RWPE1 (cell line): Measurements from ENCODE around the gene FMN2.
A peak's percentile ranks its signal among the peaks of the same experiment; 100 is the strongest.
"Not testable (repeated sequence)": the region's sequence is repeated elsewhere in the genome, so short reads cannot be mapped to it uniquely, and the experiment has no call there.

Experiments
- CTCF ChIA-PET: fragments of 350-600 bp; sonication (Branson Sonifier 250); formaldehyde crosslinking; extraction: SDS; loops from one replicate; lab custom pipeline; 2021; lab: Yijun Ruan, JAX
- POLR2A ChIA-PET: fragments of 400-600 bp; formaldehyde crosslinking; extraction: SDS; loops from one replicate; lab custom pipeline; 2020; ENCODE audit warnings: antibody characterized with exemption; ENCODE audit not compliant: low non-redundant PET; lab: Yijun Ruan, JAX
- DNase-seq: peaks from one replicate; pipeline ENCODE4 v3.0.0; 2012; ENCODE audit warnings: low spot score
- H3K27ac ChIP-seq: fragments of 450-650 bp; 2 replicates; pipeline ENCODE4 v1.5.1; 2017
- TF ChIP-seq, protein P1 (sequence below): fragments of 450-650 bp; conservative IDR thresholded peaks from 2 replicates; pipeline ENCODE4 v1.5.1; 2017; ENCODE audit warnings: low read depth, mild to moderate bottlenecking

FMN2 gene

DNA sequence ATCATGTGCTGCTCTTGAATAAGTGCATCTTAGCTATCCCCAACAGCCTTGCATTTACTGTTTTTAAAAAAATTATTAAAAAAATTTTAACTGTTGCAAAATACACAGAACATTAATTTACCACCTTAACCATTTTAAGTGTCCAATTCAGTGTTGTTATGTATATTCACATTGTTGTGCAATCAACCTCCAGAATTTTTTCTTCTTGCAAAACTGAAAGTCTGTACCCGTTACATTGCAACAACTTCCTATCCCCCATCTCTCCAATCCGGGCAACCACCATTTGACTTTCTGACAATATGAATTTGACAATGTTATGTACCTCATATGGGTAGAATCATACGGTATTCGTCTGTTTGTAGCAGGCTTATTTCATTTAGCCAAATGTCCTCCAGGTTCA lies 83.1 kb downstream of the FMN2 start:
- ChIA-PET POLR2A (no interaction called here), CTCF (no interaction called here)
- H3K27ac ChIP-seq: no peak overlapping the region
- no peak for DNase-seq
- TF ChIP-seq, protein P1, sequence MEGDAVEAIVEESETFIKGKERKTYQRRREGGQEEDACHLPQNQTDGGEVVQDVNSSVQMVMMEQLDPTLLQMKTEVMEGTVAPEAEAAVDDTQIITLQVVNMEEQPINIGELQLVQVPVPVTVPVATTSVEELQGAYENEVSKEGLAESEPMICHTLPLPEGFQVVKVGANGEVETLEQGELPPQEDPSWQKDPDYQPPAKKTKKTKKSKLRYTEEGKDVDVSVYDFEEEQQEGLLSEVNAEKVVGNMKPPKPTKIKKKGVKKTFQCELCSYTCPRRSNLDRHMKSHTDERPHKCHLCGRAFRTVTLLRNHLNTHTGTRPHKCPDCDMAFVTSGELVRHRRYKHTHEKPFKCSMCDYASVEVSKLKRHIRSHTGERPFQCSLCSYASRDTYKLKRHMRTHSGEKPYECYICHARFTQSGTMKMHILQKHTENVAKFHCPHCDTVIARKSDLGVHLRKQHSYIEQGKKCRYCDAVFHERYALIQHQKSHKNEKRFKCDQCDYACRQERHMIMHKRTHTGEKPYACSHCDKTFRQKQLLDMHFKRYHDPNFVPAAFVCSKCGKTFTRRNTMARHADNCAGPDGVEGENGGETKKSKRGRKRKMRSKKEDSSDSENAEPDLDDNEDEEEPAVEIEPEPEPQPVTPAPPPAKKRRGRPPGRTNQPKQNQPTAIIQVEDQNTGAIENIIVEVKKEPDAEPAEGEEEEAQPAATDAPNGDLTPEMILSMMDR: no peak

DNA sequence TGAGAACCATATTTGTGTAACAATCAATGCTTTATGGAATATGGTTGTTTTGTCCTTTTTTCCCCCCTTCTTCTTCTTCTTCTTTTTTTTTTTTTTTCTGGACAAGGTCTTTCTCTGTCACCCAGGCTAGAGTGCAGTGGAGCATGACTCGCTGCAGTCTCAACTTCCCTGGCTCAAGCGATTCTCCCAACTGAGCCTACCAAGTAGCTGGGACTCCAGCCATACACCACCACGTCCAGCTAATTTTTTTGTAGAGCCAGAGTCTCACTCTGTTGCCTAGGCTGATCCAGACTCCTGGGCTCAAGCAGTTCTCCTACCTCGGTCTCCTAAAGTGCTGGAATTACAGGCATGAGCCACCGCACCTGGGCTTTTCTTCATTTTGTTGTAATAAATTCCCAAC lies 86.7 kb downstream of the FMN2 start:
- no peak for DNase-seq
- ChIA-PET CTCF (no interaction called here), POLR2A (interaction anchor here (0.7 kb wide), 1 partner anchor 180 kb away, joined by 10 read pairs; no protein-coding TSS in a partner anchor)
- H3K27ac ChIP-seq: no peak overlapping the region
- TF ChIP-seq, protein P1: no peak

GRCh38 chr1:240184682-240185081 lies 93.0 kb downstream of the FMN2 start:
- DNase-seq, CTCF ChIA-PET, H3K27ac ChIP-seq: not testable (repeated sequence)
- POLR2A ChIA-PET: interaction anchor here (0.5 kb wide), 1 partner anchor 1164 kb away, joined by 3 read pairs; no protein-coding TSS in a partner anchor

DNA sequence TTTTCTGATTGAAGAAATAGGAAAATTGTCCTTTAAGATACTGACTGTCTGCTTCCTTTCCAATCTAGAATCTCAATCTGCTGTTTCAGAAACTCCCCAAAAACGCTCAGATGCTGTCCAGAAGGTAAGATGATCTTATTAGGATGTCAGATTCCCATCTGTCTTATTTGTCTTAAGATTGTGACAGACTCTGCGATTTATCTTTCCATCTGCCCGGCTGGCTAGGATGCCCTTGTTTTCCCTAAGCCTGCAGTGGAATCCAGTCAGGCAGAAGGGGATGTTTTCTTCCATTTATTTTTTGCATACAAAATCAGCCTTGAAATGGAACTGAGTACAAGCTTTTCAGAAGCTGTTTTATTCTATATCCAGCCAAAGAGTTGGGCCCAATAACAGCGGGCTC lies 96.5 kb downstream of the FMN2 start:
- TF ChIP-seq, protein P1: no peak
- DNase-seq: no peak
- H3K27ac ChIP-seq: no peak overlapping the region
- ChIA-PET CTCF (no interaction called here), POLR2A (no interaction called here)

GRCh38 chr1:240189386-240189989 lies 97.8 kb downstream of the FMN2 start:
- DNase-seq: peak; percentile 58
- ChIA-PET POLR2A (no interaction called here), CTCF (interaction anchor here (0.6 to 1.5 kb wide), 12 partner anchors 8 to 1000 kb away, joined by 3 to 10 read pairs (median 3); no protein-coding TSS in a partner anchor)
- TF ChIP-seq, protein P1: peak; percentile 82
- no peak overlapping the region for H3K27ac ChIP-seq

- POLR2A ChIA-PET: no interaction called here
- CTCF ChIA-PET: interaction anchor here (0.6 to 1.8 kb wide), 3 partner anchors 41 to 501 kb away, joined by 6 to 21 read pairs (median 11); no protein-coding TSS in a partner anchor
- peak; percentile 47 for DNase-seq
- TF ChIP-seq, protein P1: peak; percentile 51
- no peak overlapping the region for H3K27ac ChIP-seq
These were observed 99.3 kb downstream of the FMN2 start for GRCh38 chr1:240190881-240191401.

- H3K27ac ChIP-seq: no peak overlapping the region
- TF ChIP-seq, protein P1: no peak
- ChIA-PET POLR2A (no interaction called here), CTCF (no interaction called here)
- DNase-seq: no peak
These were observed 101.2 kb downstream of the FMN2 start for GRCh38 chr1:240192851-240193250.
